GM12891 (cell line): ENCODE measurements around the gene TACO1.

Experiments used
- POLR2A ChIP-seq: IDR thresholded peaks from 2 replicates; pipeline ENCODE4 v1.6.1; 2011; ENCODE audit warnings: low read depth, low read length, control low read depth
- POLR2AphosphoS5 ChIP-seq: IDR thresholded peaks from 2 replicates; pipeline ENCODE4 v1.6.1; 2011; ENCODE audit warnings: low read depth, low read length, control low read depth
- SPI1 ChIP-seq: IDR thresholded peaks from 2 replicates; pipeline ENCODE4 v1.6.1; 2011; ENCODE audit warnings: low read depth, low read length, control low read depth
- TAF1 ChIP-seq: IDR thresholded peaks from 2 replicates; pipeline ENCODE4 v1.6.1; 2011; ENCODE audit warnings: low read depth, low read length, control low read depth

GRCh38 chr17:63649813-63650212 is 49.1 kb downstream of the TACO1 start:
- TF ChIP-seq POLR2AphosphoS5 (no peak), POLR2A (no peak), TAF1 (no peak), SPI1 (no peak)
